ENCODE measurements around the gene JDP2.

JDP2 gene

GRCh38 chr14:75426332-75427125 is 1.3 kb upstream of the JDP2 start:
- no peaks in the 10 kb centered on the region for H3K27me3 Mint-ChIP-seq
- no peaks in the 10 kb centered on the region for H3K36me3 Mint-ChIP-seq
- no peaks in the 10 kb centered on the region for H3K9me3 Mint-ChIP-seq
- peak; percentile 86 for ATAC-seq
- peak overlapping the region; percentile 90 for H3K4me3 Mint-ChIP-seq
- peaks cover 47% of the 10 kb centered on the region for H3K4me1 Mint-ChIP-seq
- peak overlapping the region; percentile 95 for H3K27ac Mint-ChIP-seq

GRCh38 chr14:75427126-75427481 is 718 bp upstream of the JDP2 start:
- peaks cover 49% of the 10 kb centered on the region for H3K4me1 Mint-ChIP-seq
- peak overlapping the region; percentile 95 for H3K27ac Mint-ChIP-seq
- no peaks in the 10 kb centered on the region for H3K27me3 Mint-ChIP-seq
- no peaks in the 10 kb centered on the region for H3K9me3 Mint-ChIP-seq
- peak; percentile 70 for ATAC-seq
- peak overlapping the region; percentile 90 for H3K4me3 Mint-ChIP-seq
- no peaks in the 10 kb centered on the region for H3K36me3 Mint-ChIP-seq

- Mint-ChIP-seq H3K27ac (no peak overlapping the region), H3K27me3 (no peaks in the 10 kb centered on the region), H3K9me3 (no peaks in the 10 kb centered on the region), H3K4me3 (peak overlapping the region; percentile 70), H3K4me1 (peaks cover 49% of the 10 kb centered on the region), H3K36me3 (peaks cover 6% of the 10 kb centered on the region)
- ATAC-seq = peak; percentile 55
These were observed 645 bp downstream of the JDP2 start for GRCh38 chr14:75428230-75429104.

GRCh38 chr14:75429562-75429961 is 1.7 kb downstream of the JDP2 start:
- Mint-ChIP-seq H3K4me3 (no peak overlapping the region), H3K36me3 (peaks cover 6% of the 10 kb centered on the region), H3K9me3 (no peaks in the 10 kb centered on the region), H3K27ac (no peak overlapping the region), H3K4me1 (peaks cover 49% of the 10 kb centered on the region), H3K27me3 (no peaks in the 10 kb centered on the region)
- no peak for ATAC-seq

GRCh38 chr14:75430116-75430515 is 2.3 kb downstream of the JDP2 start:
- H3K27ac Mint-ChIP-seq = no peak overlapping the region
- ATAC-seq = no peak
- H3K4me3 Mint-ChIP-seq = no peak overlapping the region
- H3K9me3 Mint-ChIP-seq = no peaks in the 10 kb centered on the region
- no peaks in the 10 kb centered on the region for H3K27me3 Mint-ChIP-seq
- H3K4me1 Mint-ChIP-seq = peaks cover 52% of the 10 kb centered on the region
- peaks cover 6% of the 10 kb centered on the region for H3K36me3 Mint-ChIP-seq

GRCh38 chr14:75430526-75430925 is 2.7 kb downstream of the JDP2 start:
- Mint-ChIP-seq H3K4me1 (peaks cover 54% of the 10 kb centered on the region), H3K27me3 (no peaks in the 10 kb centered on the region), H3K9me3 (no peaks in the 10 kb centered on the region), H3K4me3 (no peak overlapping the region), H3K27ac (no peak overlapping the region), H3K36me3 (peaks cover 6% of the 10 kb centered on the region)
- ATAC-seq = no peak

GRCh38 chr14:75430976-75431375 is 3.2 kb downstream of the JDP2 start:
- Mint-ChIP-seq H3K9me3 (no peaks in the 10 kb centered on the region), H3K4me3 (no peak overlapping the region), H3K27me3 (no peaks in the 10 kb centered on the region), H3K27ac (no peak overlapping the region), H3K36me3 (peaks cover 6% of the 10 kb centered on the region), H3K4me1 (peaks cover 54% of the 10 kb centered on the region)
- ATAC-seq = no peak

- H3K36me3 Mint-ChIP-seq = peaks cover 6% of the 10 kb centered on the region
- H3K27ac Mint-ChIP-seq = no peak overlapping the region
- no peaks in the 10 kb centered on the region for H3K9me3 Mint-ChIP-seq
- H3K27me3 Mint-ChIP-seq = no peaks in the 10 kb centered on the region
- no peak for ATAC-seq
- H3K4me3 Mint-ChIP-seq = no peak overlapping the region
- peaks cover 54% of the 10 kb centered on the region for H3K4me1 Mint-ChIP-seq
These were observed 4.0 kb downstream of the JDP2 start for GRCh38 chr14:75431827-75432226.

- Mint-ChIP-seq H3K27ac (peak overlapping the region; percentile 7), H3K9me3 (no peaks in the 10 kb centered on the region), H3K36me3 (peaks cover 6% of the 10 kb centered on the region), H3K27me3 (no peaks in the 10 kb centered on the region), H3K4me1 (peaks cover 51% of the 10 kb centered on the region), H3K4me3 (no peak overlapping the region)
- no peak for ATAC-seq
These were observed 4.6 kb downstream of the JDP2 start for GRCh38 chr14:75432411-75432810.

- ATAC-seq = no peak
- Mint-ChIP-seq H3K36me3 (peaks cover 12% of the 10 kb centered on the region), H3K9me3 (no peaks in the 10 kb centered on the region), H3K4me3 (no peak overlapping the region), H3K27ac (no peak overlapping the region), H3K27me3 (no peaks in the 10 kb centered on the region), H3K4me1 (peaks cover 58% of the 10 kb centered on the region)
These were observed 5.8 kb downstream of the JDP2 start for GRCh38 chr14:75433631-75434071.

- peaks cover 12% of the 10 kb centered on the region for H3K36me3 Mint-ChIP-seq
- no peak overlapping the region for H3K4me3 Mint-ChIP-seq
- no peaks in the 10 kb centered on the region for H3K9me3 Mint-ChIP-seq
- ATAC-seq = no peak
- no peaks in the 10 kb centered on the region for H3K27me3 Mint-ChIP-seq
- H3K4me1 Mint-ChIP-seq = peaks cover 59% of the 10 kb centered on the region
- H3K27ac Mint-ChIP-seq = no peak overlapping the region
These were observed 6.5 kb downstream of the JDP2 start for GRCh38 chr14:75434138-75434889.

- no peaks in the 10 kb centered on the region for H3K9me3 Mint-ChIP-seq
- no peak overlapping the region for H3K4me3 Mint-ChIP-seq
- H3K27me3 Mint-ChIP-seq = no peaks in the 10 kb centered on the region
- no peak for ATAC-seq
- H3K4me1 Mint-ChIP-seq = peaks cover 59% of the 10 kb centered on the region
- peak overlapping the region; percentile 31 for H3K27ac Mint-ChIP-seq
- H3K36me3 Mint-ChIP-seq = peaks cover 12% of the 10 kb centered on the region
These were observed 7.0 kb downstream of the JDP2 start for GRCh38 chr14:75434890-75435248.

- H3K27ac Mint-ChIP-seq = peak overlapping the region; percentile 31
- H3K4me3 Mint-ChIP-seq = no peak overlapping the region
- H3K27me3 Mint-ChIP-seq = no peaks in the 10 kb centered on the region
- H3K4me1 Mint-ChIP-seq = peaks cover 59% of the 10 kb centered on the region
- no peaks in the 10 kb centered on the region for H3K9me3 Mint-ChIP-seq
- ATAC-seq = no peak
- H3K36me3 Mint-ChIP-seq = peaks cover 12% of the 10 kb centered on the region
These were observed 7.7 kb downstream of the JDP2 start for GRCh38 chr14:75435473-75435872.

GRCh38 chr14:75437201-75438143 is 9.7 kb downstream of the JDP2 start:
- Mint-ChIP-seq H3K9me3 (no peaks in the 10 kb centered on the region), H3K27ac (peak overlapping the region; percentile 48), H3K4me3 (no peak overlapping the region), H3K4me1 (peaks cover 55% of the 10 kb centered on the region), H3K27me3 (no peaks in the 10 kb centered on the region), H3K36me3 (peaks cover 24% of the 10 kb centered on the region)
- no peak for ATAC-seq

All from stimulated activated memory B cell treated with anti-CD40 and anti-IgM and Interleukin-4, amounts not matched to agents 10 μg/mL and 1 μg/mL and 100 μg/mL, for 72 hours (primary cell).